ENCODE results near the gene S100PBP. TPM values are rescaled to one million over a fixed set of nuclear protein-coding genes. Genes with fewer than 3 reads are reported as not detected.
A peak's percentile ranks its signal among the peaks of the same experiment; 100 is the strongest.

S100PBP gene
- total RNA-seq, 1 experiment from 2014 or later: 50.1 TPM

GRCh38 chr1:32902535-32902920 is 85.1 kb downstream of the S100PBP start:
- no peak overlapping the region for H4K5ac ChIP-seq (ENCODE audit: insufficient read length, low read depth, low read length)
- no CpG with 5 or more reads among the region's 6 CpGs for WGBS (ENCODE audit: extremely low coverage, insufficient read length, low lambda C conversion rate)
- H3K4me2 ChIP-seq (ENCODE audit: insufficient read depth, insufficient read length, low read length): no peak overlapping the region
- no peak for TF ChIP-seq CTCF (conservative IDR thresholded peaks at IDR 0.05)
- H3K23me2 ChIP-seq (ENCODE audit: insufficient read length, low read depth, low read length, poor library complexity, severe bottlenecking): peaks cover 8% of the 10 kb centered on the region
- H4K91ac ChIP-seq (ENCODE audit: insufficient read length, low read depth, low read length): no peak overlapping the region
- H3K27ac ChIP-seq (ENCODE audit: insufficient read length, low read depth, low read length): no peak overlapping the region
- no peaks in the 10 kb centered on the region for H3K79me2 ChIP-seq (ENCODE audit: insufficient read depth, low read length)
- Mint-ChIP-seq H3K36me3 (ENCODE audit: insufficient read depth in 1 of 3, low read depth in 3 of 3) (no peaks in the 10 kb centered on the region; a peak in 1 of 7 replicates), H3K27me3 (ENCODE audit: low read depth) (peaks cover 69% of the 10 kb centered on the region), H3K27ac (no peak overlapping the region), H3K4me3 (peak overlapping the region; percentile 45 to 75; a peak in 4 of 5 replicates), H3K4me1 (peaks cover 6 to 13% of the 10 kb centered on the region in 2 experiments), H3K9me3 (no peaks in the 10 kb centered on the region; a peak in 2 of 5 replicates)
- no peak overlapping the region for H2BK20ac ChIP-seq (ENCODE audit: low read depth, low read length, poor library complexity, severe bottlenecking)
- no peak overlapping the region for H2BK15ac ChIP-seq (ENCODE audit: low read depth, low read length)
- H2AK5ac ChIP-seq (ENCODE audit: insufficient read length, low read length): no peak overlapping the region
- no peaks in the 10 kb centered on the region for H3K4me1 ChIP-seq (ENCODE audit: insufficient read depth, low read length)
- H3K27me3 ChIP-seq (ENCODE audit: insufficient read depth, low read length): peaks cover 22% of the 10 kb centered on the region; the same call in 1 of the 2 replicates
- H3K56ac ChIP-seq (ENCODE audit: insufficient read length, low read depth, low read length): no peak overlapping the region
- no peak overlapping the region for H3K4ac ChIP-seq (ENCODE audit: low read depth, low read length)
- no peaks in the 10 kb centered on the region for H3K79me1 ChIP-seq (ENCODE audit: insufficient read depth, low read depth, low read length, poor library complexity, severe bottlenecking)
- no peak overlapping the region for H3K23ac ChIP-seq (ENCODE audit: insufficient read length, low read depth, low read length)
- no peak overlapping the region for H2BK120ac ChIP-seq (ENCODE audit: low read depth, low read length, poor library complexity, severe bottlenecking)
- H4K8ac ChIP-seq (replicated peaks; ENCODE audit: insufficient read length, low read depth, low read length): no peak overlapping the region
- H3K14ac ChIP-seq (ENCODE audit: insufficient read depth, low read length): no peak overlapping the region
- no peak overlapping the region for H3T11ph ChIP-seq (ENCODE audit: low read length)
- H2BK5ac ChIP-seq (ENCODE audit: insufficient read length, low read length): no peak overlapping the region
- no peaks in the 10 kb centered on the region for H3K9me3 ChIP-seq (ENCODE audit: control insufficient read depth, low read depth, low read length)
- H3K9ac ChIP-seq (ENCODE audit: extremely low read depth, insufficient read length, low read length): no peak overlapping the region
- H2AFZ ChIP-seq (ENCODE audit: low read length): no peak overlapping the region
- no peak overlapping the region for H3K18ac ChIP-seq (ENCODE audit: insufficient read length, low read depth, low read length)
- no peak for DNase-seq
- H2BK12ac ChIP-seq (ENCODE audit: insufficient read length, low read depth, low read length): no peak overlapping the region
- no peaks in the 10 kb centered on the region for H4K20me1 ChIP-seq (ENCODE audit: control insufficient read depth, insufficient read depth, insufficient read length)
